K562 (cell line): Measurements from ENCODE around the gene NBEA. TPM values are rescaled to one million over a fixed set of nuclear protein-coding genes. Genes with fewer than 3 reads are reported as not detected.

Experiments used
- ATAC-seq: fragments of 200-7000 bp; cut with Tn5 transposase; 3 replicates; pipeline ENCODE4 v1.9.1; 2020; ENCODE audit warnings: moderate library complexity
- BruUV-seq: library from RNA; stranded (reverse); fragments of 400-500 nt; replicated peaks from 2 replicates; lab custom pipeline; 2021; lab: Mats Ljungman, UMichigan
- CTCF ChIA-PET: fragments of 300-600 bp; formaldehyde crosslinking; extraction: SDS; loops from one replicate; lab custom pipeline; 2021; ENCODE audit warnings: low intra/inter-chr PET ratio; lab: Yijun Ruan, JAX
- POLR2A ChIA-PET: fragments of 300-600, 350-650 bp; sonication (Branson Sonifier 250); formaldehyde crosslinking; extraction: SDS; loops from one replicate; lab custom pipeline; 2021; ENCODE audit warnings: antibody characterized with exemption, inconsistent platforms; lab: Yijun Ruan, JAX
- DNase-seq, 4 experiments: peaks; one replicate each; pipeline versions ENCODE4 v3.0.0 to v3.0.0-alpha.2; 2011 to 2018; ENCODE audit warnings: low spot score in 3 of 4, mixed read lengths in 3 of 4; ENCODE audit errors: extremely low read depth in 1 of 4
- FAIRE-seq: peaks from 2 replicates; lab custom pipeline; 2011; peaks lifted over from hg19 to GRCh38; lab: Jason Lieb, UNC
- H2AFZ ChIP-seq: 2 replicates; pipeline ENCODE4 v1.6.0; 2011; ENCODE audit warnings: low read depth, low read length, control low read depth, inconsistent platforms
- H3K27ac ChIP-seq: fragments of 200-600 bp; 3 replicates; pipeline ENCODE4 v1.8.0; 2011; ENCODE audit warnings: low read depth, mild to moderate bottlenecking, control low read depth, inconsistent platforms, low read length, moderate library complexity, mixed read lengths; ENCODE audit errors: extremely low read depth
- H3K27me3 ChIP-seq, 2 experiments: fragments of 300-600 bp in 1 of 2; 2 replicates in 1 of 2; 3 replicates in 1 of 2; pipeline versions ENCODE4 v1.6.0 to v1.8.0; 2011; ENCODE audit warnings: inconsistent platforms in 2 of 2, low read length in 2 of 2, mild to moderate bottlenecking in 1 of 2, mixed read lengths in 1 of 2, moderate library complexity in 1 of 2; ENCODE audit not compliant: control insufficient read depth in 2 of 2, insufficient read depth in 2 of 2
- H3K36me3 ChIP-seq: fragments of 300-600 bp; 3 replicates; pipeline ENCODE4 v1.8.0; 2011; ENCODE audit warnings: mild to moderate bottlenecking, low read length, inconsistent platforms; ENCODE audit not compliant: control insufficient read depth, insufficient read depth
- H3K4me1 ChIP-seq, 2 experiments: fragments of 200-600 bp in 1 of 2; replicated peaks in 1 of 2; 2 replicates in 1 of 2; 3 replicates in 1 of 2; pipeline versions ENCODE4 v1.5.1 to v1.8.0; 2011; ENCODE audit warnings: inconsistent platforms in 2 of 2, low read length in 2 of 2, mild to moderate bottlenecking in 1 of 2, mixed read lengths in 1 of 2, moderate library complexity in 1 of 2; ENCODE audit not compliant: control insufficient read depth in 2 of 2, insufficient read depth in 2 of 2
- H3K4me2 ChIP-seq: 2 replicates; pipeline ENCODE4 v1.6.1; 2011; ENCODE audit warnings: low read length, control low read depth, inconsistent platforms, mixed read lengths; ENCODE audit not compliant: insufficient read depth
- H3K4me3 ChIP-seq: fragments of 200-600 bp; sonication (generic), shearing (Covaris generic); 2 replicates; pipeline ENCODE4 v1.5.1; 2016; ENCODE audit warnings: control low read depth, inconsistent platforms
- H3K79me2 ChIP-seq: fragments of 200-600 bp; 3 replicates; pipeline ENCODE4 v1.8.0; 2011; ENCODE audit warnings: low read length, inconsistent platforms; ENCODE audit not compliant: control insufficient read depth, insufficient read depth
- H3K9ac ChIP-seq, 2 experiments: 2 replicates each; pipeline versions ENCODE4 v1.6.0 to v1.6.1; 2011; ENCODE audit warnings: low read depth in 2 of 2, low read length in 2 of 2, control low read depth in 1 of 2, inconsistent platforms in 1 of 2, mild to moderate bottlenecking in 1 of 2, mixed read lengths in 1 of 2; ENCODE audit not compliant: insufficient read depth in 1 of 2
- H3K9me1 ChIP-seq: one replicate; pipeline ENCODE4 v1.6.0; 2011; ENCODE audit warnings: inconsistent platforms, mild to moderate bottlenecking, low read length, moderate library complexity; ENCODE audit not compliant: control insufficient read depth, insufficient read depth
- H3K9me3 ChIP-seq: replicated peaks from 2 replicates; pipeline ENCODE4 v1.5.1; 2011; ENCODE audit warnings: low read depth, low read length, inconsistent platforms; ENCODE audit not compliant: control insufficient read depth, insufficient read depth
- H4K20me1 ChIP-seq: replicated peaks from 2 replicates; pipeline ENCODE4 v1.6.1; 2011; ENCODE audit warnings: low read length, inconsistent platforms, mixed read lengths; ENCODE audit not compliant: control insufficient read depth, insufficient read depth
- AFF1 ChIP-seq, 2 experiments: fragments of 450-650 bp; IDR thresholded peaks; 2 replicates each; pipeline ENCODE4 v1.6.1; 2018; ENCODE audit warnings: mild to moderate bottlenecking in 2 of 2, low read depth in 1 of 2; ENCODE audit not compliant: partially characterized antibody in 2 of 2
- GABPB1 ChIP-seq: sonication (generic); formaldehyde crosslinking; IDR thresholded peaks from 2 replicates; pipeline ENCODE4 v1.8.0; 2022; ENCODE audit warnings: mild to moderate bottlenecking, missing genetic modification reagents
- JUNB ChIP-seq: fragments of 450-650 bp; formaldehyde crosslinking; conservative IDR thresholded peaks from 2 replicates; pipeline ENCODE4 v1.4.0; 2020; ENCODE audit warnings: mild to moderate bottlenecking
- MAX ChIP-seq: sonication (generic); formaldehyde crosslinking; IDR thresholded peaks from 2 replicates; pipeline ENCODE4 v1.9.0; 2022; ENCODE audit warnings: mild to moderate bottlenecking, missing genetic modification reagents
- RUNX1 ChIP-seq: sonication (generic); IDR thresholded peaks from 2 replicates; pipeline ENCODE4 v1.6.1; 2016; ENCODE audit warnings: antibody characterized with exemption, low read depth
- SIN3A ChIP-seq, 2 experiments: fragments of 150-350 bp in 1 of 2; IDR thresholded peaks; 2 replicates each; pipeline ENCODE4 v1.6.1; 2011 to 2016; ENCODE audit warnings: borderline replicate concordance in 2 of 2, low read depth in 2 of 2, low read length in 2 of 2, mild to moderate bottlenecking in 2 of 2, moderate library complexity in 2 of 2; ENCODE audit not compliant: control insufficient read depth in 1 of 2
- SLC30A9 ChIP-seq: fragments of 250-450 bp; sonication (Bioruptor Pico); IDR thresholded peaks from 2 replicates; pipeline ENCODE4 v1.8.0; 2022; ENCODE audit warnings: mild to moderate bottlenecking, moderate library complexity
- SRSF3 ChIP-seq: fragments of 200-400 bp; formaldehyde crosslinking; IDR thresholded peaks from 2 replicates; pipeline ENCODE4 v1.6.1; 2016; ENCODE audit warnings: mild to moderate bottlenecking, low read length, moderate library complexity; ENCODE audit not compliant: insufficient read depth
- WGBS: fragments of 100-300 bp; shearing (Covaris generic); methylation state at CpG from one replicate; pipeline ENCODE4 v1.1.6; 2016; ENCODE audit warnings: low coverage, mixed read lengths; ENCODE audit not compliant: insufficient coverage; ENCODE audit errors: missing lambda C conversion rate; 5-methylcytosine and 5-hydroxymethylcytosine counted together
- in situ Hi-C: fragments of 300-500 bp; cut with MboI; formaldehyde crosslinking; loops from 4 replicates; pipeline ENCODE4 v1.15.0; 2018; ENCODE audit warnings: inconsistent platforms, mixed read lengths
- intact Hi-C: fragments of 100-400 bp; cut with micrococcal nuclease; formaldehyde crosslinking; loops from 2 replicates; pipeline ENCODE4 v1.14.2; 2022
- polyA plus RNA-seq, 8 experiments: library from polyadenylated mRNA; depleted of rRNA in 4 of 8; stranded (reverse) in 5 of 8; unstranded in 3 of 8; fragments of >200 nt; fragmentation: Nextera tagmentation in 2 of 8; fragmentation: Illumina TruSeq in 1 of 8; extraction: Ambion mirVana in 2 of 8; extraction: Trizol in 1 of 8; gene quantifications; 2 replicates each; pipeline versions ENCODE4 v1.2.1 to v1.2.3, GENCODE V29; 2011 to 2014; ENCODE audit warnings: inconsistent platforms in 1 of 8, missing spikeins in 1 of 8
- total RNA-seq, 7 experiments: library from RNA; depleted of rRNA in 6 of 7; stranded (reverse); fragments of >200 nt in 6 of 7; fragmentation: Illumina TruSeq in 2 of 7; extraction: Trizol in 2 of 7; gene quantifications; 2 replicates each; pipeline versions ENCODE4 v1.2.1 to v1.2.3, GENCODE V29; 2011 to 2021; ENCODE audit warnings: low replicate concordance in 1 of 7

NBEA gene
- total and polyA plus RNA-seq, 9 of the 15 experiments (the other 6 are each of a cell fraction or from before 2014, with no cell fraction given) = 0.03 to 0.94 (median 0.05) TPM; not detected in 2

GRCh38 chr13:35643625-35644024 is 701.6 kb downstream of the NBEA start:
- Histone ChIP-seq H3K27me3 (no peaks in the 10 kb centered on the region), H3K36me3 (no peaks in the 10 kb centered on the region), H3K4me1 (no peaks in the 10 kb centered on the region), H3K9ac (no peak overlapping the region), H3K79me2 (no peaks in the 10 kb centered on the region), H3K4me3 (no peak overlapping the region), H3K4me2 (no peak overlapping the region), H3K27ac (no peak overlapping the region), H3K9me1 (no peaks in the 10 kb centered on the region), H3K9me3 (no peaks in the 10 kb centered on the region), H4K20me1 (no peaks in the 10 kb centered on the region), H2AFZ (no peak overlapping the region)
- DNase-seq (no peak), ATAC-seq (no peak), FAIRE-seq (no peak)
- intact Hi-C loops = no loop called here
- ChIA-PET POLR2A (no interaction called here), CTCF (no interaction called here)
- in situ Hi-C loops = no loop called here
- BruUV-seq = no TSS peak
- WGBS = 0% methylated on average over 2 of the region's 3 CpGs
- no peak for TF ChIP-seq SRSF3
- no peak for TF ChIP-seq GABPB1
- TF ChIP-seq MAX = no peak
- no peak for TF ChIP-seq SLC30A9 (CRISPR knock-in tag)
- TF ChIP-seq AFF1 (IDR thresholded peaks at IDR 0.05; ENCODE audit: low read depth in 1 of 2, partially characterized antibody in 2 of 2) = no peak
- no peak for TF ChIP-seq JUNB
- TF ChIP-seq RUNX1 = no peak
- no peak for TF ChIP-seq SIN3A (IDR thresholded peaks at IDR 0.05; ENCODE audit: borderline replicate concordance in 2 of 2, control insufficient read depth in 1 of 2, low read depth in 2 of 2, low read length in 2 of 2)
